HG03103 (cell line): Measurements from ENCODE around the gene SCNN1G.
"Not testable (repeated sequence)": the region's sequence is repeated elsewhere in the genome, so short reads cannot be mapped to it uniquely, and the experiment has no call there.

Experiments used
- ATAC-seq: cut with Tn5 transposase; IDR thresholded peaks from one replicate; pipeline ENCODE4 v1.9.1; 2021; ENCODE audit warnings: low read depth; ENCODE audit not compliant: unreplicated experiment

The SCNN1G gene

DNA sequence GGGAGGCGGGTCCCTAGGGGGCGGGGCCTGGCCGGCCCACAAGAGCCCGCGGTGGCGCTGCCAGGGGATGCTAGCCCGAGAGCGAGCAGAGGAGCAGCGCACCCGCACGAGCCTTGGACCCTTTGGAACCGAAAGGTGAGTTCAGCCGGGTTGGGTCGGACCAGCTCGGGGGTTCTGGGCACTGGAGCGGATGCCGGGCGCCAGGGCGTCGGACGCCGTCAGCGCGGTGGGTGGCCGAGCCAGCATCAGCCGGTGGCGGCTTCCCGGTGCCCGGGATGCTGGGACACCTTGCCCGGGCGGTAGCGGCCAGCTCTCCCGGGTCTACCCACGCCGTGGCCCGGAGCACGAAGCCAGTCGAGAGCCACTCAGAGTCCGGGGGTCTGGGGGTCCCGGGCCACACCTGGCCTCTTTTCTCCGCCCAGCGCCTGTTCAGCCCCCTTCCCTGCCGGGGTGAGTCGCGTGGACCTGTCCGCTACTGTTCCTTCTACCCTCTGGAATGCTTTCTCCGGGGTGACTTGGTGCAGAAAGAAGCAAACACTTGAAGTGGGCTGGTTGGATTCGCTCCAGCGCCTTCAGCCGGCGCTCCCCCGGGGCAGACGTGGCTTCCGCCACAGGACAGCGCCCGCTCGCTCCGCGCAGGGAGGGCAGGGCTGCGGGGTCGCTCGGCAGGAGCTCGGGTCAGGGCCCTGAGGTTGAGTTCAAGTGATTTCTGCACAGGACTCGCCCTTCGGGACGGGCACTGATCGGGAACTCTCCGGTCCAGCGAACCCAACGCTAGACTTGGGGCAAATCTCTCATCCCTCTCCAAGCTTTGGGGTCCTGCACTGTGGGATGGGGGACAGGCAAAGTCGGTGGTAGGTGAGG is at the start of gene SCNN1G:
TSS of gene SCNN1G (plus strand) at position 67 of the 864 bp plus-strand sequence. CDS start 3,527 bp downstream, outside the sequence.
- no peak for ATAC-seq

DNA sequence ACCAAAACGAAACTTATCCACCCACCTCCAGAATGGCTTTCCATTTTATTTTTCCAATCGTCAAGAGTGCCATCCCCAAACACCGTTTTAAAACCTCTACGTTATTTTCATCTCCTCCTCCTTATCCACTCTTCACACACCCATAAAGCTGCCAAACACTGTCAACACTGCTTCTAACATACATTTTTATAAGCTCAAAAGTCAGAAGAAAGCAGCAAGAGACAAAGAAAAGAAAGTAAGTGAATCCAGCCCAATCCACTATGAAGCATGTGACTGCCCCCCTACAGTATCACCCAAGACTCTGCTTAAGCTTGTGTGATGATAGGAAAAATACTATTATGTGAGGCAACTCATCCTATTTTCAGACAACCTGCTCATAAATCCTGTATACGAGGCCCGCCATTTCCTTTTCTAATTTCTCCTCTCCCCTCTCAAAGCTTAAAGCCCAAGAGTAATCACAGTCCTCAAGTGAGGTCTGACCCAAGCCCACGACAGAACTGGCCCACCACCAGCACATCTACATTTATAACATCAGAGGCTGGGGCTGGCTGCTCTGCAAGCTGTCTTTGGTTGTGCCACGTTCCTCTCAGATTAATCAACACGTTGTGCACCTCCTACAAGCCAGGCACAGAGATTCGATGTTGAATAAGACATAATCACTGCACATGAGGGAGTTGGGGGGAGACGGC is 49.6 kb upstream of the SCNN1G start:
- ATAC-seq = no peak

- no peak for ATAC-seq
Measured at GRCh38 chr16:23134274-23134673, 48.3 kb upstream of the SCNN1G start.

DNA sequence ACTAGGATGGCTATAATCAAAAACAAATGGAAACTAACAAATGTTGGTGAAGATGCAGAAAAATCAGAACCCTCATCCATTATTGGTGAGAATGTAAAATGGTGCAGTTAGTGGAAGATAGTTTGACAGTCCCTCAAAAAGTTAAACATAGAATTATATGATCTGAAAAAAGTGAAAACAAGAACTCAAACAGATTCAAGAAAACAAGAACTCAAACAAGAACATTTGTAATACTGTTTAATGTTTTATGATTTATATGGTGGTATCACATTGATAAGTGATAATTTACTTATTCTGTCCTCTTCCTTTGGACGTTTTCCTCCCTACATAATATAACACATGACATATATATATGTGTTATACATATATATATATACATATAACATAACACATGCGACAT is 45.3 kb upstream of the SCNN1G start:
- ATAC-seq = no peak

- no peak for ATAC-seq
Measured at GRCh38 chr16:23137818-23138217, 44.7 kb upstream of the SCNN1G start.

GRCh38 chr16:23140107-23140506 is 42.4 kb upstream of the SCNN1G start:
- ATAC-seq = no peak

DNA sequence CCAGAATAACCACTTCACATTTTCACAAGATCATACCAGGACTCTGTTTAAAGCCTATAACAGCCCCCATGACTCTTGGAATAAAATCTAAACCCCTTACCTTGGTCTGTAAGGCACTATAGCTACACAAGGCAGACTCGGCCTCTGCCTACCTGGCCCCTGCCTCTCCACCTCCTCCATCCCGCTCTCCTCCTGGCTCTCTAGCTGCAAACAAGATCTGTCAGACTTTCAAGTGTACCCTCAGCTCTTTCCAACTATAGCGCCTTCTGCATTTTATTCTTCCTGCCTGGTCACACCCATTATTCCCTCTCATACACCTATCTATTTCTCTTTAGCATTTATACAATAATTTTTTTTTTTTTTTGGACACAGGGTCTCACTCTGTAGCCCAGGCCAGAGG is 41.5 kb upstream of the SCNN1G start:
- no peak for ATAC-seq

DNA sequence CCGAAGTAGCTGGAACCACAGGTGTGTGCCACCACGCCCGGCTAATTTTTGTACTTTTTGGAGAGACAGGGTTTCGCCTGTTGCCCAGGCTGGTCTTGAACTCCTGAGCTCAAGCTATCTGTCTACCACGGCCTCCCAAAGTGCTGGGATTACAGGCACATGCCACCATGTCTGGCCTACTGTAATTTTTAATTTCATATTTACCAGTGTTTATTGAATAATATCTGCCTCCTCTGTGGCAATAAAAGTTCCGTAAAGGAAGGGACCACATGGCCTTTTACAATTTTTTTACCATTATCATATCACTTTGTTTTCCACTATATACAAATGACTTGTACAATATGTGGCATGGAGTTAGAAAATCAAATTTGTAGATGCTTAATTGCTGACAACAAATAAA is 41.0 kb upstream of the SCNN1G start:
- no peak for ATAC-seq

GRCh38 chr16:23141959-23142740 is 40.4 kb upstream of the SCNN1G start:
- no peak for ATAC-seq

GRCh38 chr16:23143391-23143790 is 39.2 kb upstream of the SCNN1G start:
- ATAC-seq = no peak

- ATAC-seq = not testable (repeated sequence)
Measured at GRCh38 chr16:23144393-23144792, 38.2 kb upstream of the SCNN1G start.

GRCh38 chr16:23145186-23145585 is 37.4 kb upstream of the SCNN1G start:
- no peak for ATAC-seq

- ATAC-seq = no peak
Measured at GRCh38 chr16:23145608-23146007, 36.9 kb upstream of the SCNN1G start.

DNA sequence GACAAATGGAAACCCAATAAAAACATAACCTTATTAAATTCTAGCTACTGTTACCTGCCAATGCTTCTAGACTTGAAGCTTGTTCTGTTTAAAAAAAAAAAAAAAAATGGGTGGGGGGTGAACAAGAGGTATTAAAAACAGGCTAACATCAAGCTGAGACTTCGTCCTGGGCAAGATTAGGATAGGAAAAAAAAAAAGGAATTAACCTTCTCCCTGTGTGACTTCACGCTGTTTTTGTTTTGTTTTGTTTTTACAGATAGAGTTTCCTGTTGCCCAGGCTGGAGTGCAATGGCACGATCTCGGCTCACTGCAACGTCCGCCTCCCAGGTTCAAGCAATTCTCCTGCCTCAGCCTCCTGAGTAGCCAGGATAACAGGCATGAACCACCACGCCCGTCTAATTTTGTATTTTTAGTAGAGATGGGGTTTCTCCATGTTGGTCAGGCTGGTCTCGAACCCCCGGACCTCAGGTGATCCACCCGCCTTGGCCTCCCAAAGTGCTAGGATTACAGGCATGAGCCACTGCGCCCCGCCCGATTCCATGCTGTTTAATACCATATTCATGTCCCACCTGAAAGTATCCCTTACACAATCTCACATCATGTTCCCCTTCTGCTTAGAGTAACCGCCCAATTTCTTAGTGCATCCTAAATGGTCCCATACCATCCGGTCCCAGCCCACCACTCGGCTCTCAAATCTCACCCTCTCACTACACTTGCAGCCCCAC is 35.5 kb upstream of the SCNN1G start:
- ATAC-seq = no peak

- ATAC-seq = no peak
Measured at GRCh38 chr16:23147666-23148065, 34.9 kb upstream of the SCNN1G start.

DNA sequence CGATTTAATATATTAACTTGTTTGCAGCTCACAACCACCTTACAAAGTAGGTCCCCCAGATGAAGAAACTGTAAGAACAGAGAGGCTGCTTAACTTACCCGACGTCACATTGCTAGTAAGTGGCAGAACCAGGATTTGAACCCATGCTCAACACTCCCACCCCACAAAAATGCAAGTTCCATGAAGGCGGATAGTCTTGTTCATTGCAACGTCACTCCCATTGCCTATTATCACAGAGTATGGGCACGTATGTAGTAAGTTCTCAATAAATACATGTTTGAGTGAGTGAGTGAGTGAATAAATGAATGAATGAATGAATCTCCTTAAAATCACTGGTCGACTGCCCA is 34.4 kb upstream of the SCNN1G start:
- no peak for ATAC-seq

DNA sequence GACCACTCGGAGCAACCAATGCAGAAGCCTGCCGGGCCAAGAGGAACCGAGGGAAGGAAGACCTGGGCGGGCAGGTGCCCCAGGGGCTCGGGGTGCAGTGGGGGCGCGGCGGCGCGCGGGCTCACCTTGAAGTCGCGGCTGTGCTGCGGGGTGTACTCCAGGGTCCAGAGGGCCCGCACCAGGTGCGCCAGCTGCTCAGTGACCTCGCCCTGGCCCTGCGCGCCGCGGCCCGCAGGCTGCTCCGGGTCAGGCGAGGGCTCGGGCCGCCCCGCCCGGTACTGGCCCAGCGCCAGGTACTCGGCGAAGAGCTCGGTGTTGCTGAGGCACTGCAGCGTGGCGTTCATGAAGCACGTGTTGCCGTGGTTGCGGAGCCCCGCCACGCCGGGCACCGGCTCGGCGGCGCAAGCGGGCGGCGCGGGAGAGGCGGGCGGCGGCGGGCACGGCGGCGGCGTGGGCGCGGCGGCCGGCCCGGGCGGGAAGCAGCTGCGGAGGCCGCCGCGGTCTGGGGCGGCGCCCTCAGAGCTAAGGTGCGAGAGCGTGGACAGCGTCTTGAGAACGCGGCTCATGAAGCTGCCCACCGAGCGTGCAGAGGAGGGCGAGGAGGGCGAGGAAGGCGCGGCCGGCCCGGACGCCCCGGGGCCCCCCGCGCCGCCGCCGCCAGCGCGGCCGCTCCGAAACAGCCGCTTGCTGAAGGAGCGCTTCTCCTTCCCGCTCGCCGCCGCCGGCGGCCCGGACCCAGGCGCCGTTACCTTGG is 33.9 kb upstream of the SCNN1G start:
- ATAC-seq = peak; percentile 31

DNA sequence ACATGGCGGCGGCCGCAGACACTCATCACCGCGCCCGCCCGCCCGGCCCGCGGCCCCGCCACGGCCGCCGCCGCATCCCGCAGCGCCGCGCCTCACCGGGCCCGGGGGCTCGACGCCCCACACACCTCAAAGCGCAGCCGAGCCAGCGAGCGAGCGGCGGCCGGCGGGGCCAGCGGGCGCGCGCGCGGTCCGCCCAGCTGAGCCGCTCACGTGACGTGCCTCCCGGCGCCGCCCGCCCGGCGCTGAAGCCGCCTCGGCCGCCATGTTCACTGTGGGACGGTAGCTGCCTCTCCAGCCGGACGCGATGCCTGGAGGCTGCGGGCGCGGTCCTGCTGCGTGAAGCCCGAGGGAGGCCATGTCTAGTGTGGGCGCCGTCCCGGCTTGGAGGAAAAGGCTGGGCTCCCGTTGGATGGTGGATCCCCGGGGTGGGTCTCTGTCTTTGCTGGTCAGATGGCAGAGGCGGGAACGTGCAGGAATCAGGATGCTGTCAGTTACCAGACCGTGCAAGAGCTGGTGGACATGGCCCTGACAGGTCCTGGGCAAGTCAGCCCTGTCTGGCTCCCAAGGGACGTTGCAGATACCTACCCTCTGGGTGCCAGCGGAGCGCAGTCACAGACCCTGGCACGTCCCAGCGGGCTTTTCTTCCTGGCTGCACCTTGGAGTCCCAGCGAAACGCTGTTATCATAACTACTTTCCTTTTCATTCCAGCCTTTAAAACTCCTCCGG is 33.1 kb upstream of the SCNN1G start, which contains the start of gene USP31:
TSS of gene USP31 (minus strand) at position 186 of the 726 bp plus-strand sequence. CDS start at position 4, 182 bp downstream.
- ATAC-seq = peak; percentile 94

- ATAC-seq = no peak
Measured at GRCh38 chr16:23149993-23150364, 32.6 kb upstream of the SCNN1G start.
